GM19025 (cell line): ENCODE measurements around the gene ITPR2.
"Not testable (repeated sequence)": the region's sequence is repeated elsewhere in the genome, so short reads cannot be mapped to it uniquely, and the experiment has no call there.

Experiments used
- ATAC-seq: cut with Tn5 transposase; IDR thresholded peaks from one replicate; pipeline ENCODE4 v1.9.1; 2021; ENCODE audit warnings: mild to moderate bottlenecking, low read depth, moderate library complexity; ENCODE audit not compliant: unreplicated experiment

The ITPR2 gene

DNA sequence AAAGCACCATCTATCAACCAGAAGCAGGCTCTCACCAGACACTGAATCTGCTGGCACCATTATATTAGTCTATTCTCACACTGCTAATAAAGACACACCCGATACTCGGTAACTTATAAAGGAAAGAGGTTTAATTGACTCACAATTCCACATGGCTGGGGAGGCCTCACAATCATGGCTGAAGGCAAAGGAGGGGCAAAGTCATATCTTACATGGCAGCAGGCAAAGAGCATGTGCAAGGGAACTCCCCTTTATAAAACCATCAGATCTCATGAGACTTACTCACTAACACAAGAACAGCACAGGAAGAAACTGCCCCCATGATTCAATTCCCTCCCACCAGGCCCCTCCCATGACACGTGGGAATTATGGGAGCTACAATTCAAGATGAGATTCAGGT is 188.6 kb downstream of the ITPR2 start:
- not testable (repeated sequence) for ATAC-seq

GRCh38 chr12:26643532-26644315 is 189.3 kb downstream of the ITPR2 start:
- ATAC-seq: no peak

- ATAC-seq: no peak
Measured at GRCh38 chr12:26642361-26642760, 190.6 kb downstream of the ITPR2 start.

DNA sequence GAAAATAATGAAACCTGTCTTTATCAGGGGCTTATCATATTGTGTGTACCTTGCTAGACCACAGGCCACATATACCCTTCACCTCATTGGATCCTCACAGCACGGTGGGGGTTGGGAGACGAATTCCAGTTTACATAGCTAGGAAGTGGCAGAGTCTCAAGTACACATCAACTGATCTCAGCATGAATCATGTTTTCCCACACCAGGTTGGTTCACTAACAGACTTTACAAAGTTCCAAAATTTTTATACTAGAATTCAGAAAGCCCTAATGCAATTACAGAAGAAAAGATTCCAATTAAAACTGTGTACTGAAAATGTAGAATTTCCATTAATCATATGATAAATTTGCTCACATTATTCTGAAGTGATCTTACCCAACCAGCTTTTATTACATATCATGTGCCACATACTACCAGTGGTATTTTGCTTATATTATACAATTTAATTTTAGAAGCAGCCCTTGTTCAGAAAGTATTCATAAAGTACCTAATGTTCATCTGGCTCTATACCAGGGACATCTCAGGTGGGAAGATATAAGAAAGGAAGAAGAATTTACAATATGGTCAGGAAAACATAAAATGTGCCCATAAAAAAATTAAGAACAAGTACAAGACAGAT is 196.2 kb downstream of the ITPR2 start:
- ATAC-seq: no peak

GRCh38 chr12:26633591-26634210 is 199.3 kb downstream of the ITPR2 start:
- no peak for ATAC-seq

GRCh38 chr12:26632756-26633155 is 200.2 kb downstream of the ITPR2 start:
- ATAC-seq: no peak

DNA sequence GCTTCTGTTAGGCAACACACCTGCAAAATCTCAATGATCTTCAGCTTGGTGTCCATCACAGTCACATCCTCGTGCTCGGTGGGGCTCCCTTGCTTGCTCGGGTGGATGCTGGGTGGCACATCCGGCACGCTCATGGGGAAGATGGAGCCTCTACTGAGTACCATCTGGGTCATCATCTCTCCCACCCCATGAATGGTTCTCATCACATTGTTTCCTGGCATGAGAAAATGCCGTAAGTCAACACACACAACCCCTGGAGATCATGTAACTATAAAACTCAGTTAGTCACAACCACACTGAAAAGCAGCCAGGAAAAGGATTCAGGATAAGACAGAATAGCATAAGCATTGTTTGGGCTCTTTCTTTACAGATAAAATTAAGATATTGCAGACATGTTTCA is 201.1 kb downstream of the ITPR2 start:
- no peak for ATAC-seq

DNA sequence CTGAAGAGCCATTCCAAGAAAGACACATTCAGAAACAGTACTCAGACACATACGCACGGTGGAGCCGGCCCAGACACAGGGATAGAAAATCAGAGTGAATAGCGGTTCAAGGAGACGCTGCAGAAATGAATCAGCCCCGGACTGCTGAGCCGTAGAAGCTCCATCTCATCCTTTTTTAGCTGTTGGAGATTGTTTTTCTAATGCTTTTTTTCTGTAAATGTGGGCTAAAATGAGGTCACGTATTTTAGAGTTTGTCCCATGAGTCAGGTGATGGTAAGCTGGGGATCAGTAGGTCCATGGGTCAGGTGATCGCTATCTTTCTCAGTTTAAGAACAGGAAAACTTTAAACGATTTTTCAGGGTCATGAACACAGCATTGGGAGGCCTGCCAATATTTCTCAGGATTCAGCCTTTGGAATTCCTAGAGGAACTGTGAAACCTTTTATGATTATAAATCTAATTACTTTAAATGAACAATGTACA is 202.4 kb downstream of the ITPR2 start:
- no peak for ATAC-seq

DNA sequence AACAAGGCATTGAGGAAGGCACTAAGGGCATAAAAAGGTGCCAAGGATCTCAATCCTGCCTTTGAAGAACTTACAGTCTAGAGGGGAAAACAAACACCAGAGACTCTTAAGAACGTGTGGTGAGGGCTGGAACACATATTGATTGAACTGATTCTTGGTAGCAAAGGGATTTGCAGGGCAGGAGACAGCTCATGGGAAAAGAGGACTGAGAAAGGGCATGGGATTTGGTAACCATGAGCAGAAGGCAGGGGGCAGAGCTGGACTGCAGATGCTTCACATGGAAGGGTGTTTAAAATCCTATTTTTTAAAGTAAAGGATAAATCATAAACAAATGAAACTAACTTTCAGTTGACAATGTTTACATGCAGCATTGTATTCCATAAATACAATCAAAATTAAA is 203.1 kb downstream of the ITPR2 start:
- ATAC-seq: no peak

DNA sequence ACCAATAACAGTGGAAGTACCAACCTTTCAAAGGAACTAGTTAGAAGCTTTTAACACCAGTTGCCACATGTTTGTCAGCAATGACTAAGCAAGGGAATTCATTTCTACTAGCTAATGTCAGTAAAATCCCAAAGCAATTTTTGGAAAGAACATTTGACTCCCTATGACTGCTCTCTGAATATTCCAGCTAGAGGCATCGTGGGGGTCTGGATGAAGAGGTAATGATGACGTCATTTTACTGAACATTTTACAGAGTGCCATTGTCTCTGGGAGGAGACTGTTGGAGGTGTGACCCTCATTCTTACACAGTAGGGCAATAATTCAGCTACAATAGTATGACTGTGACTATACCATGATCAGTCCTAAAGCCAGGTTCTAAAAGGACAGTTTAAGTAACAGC is 204.8 kb downstream of the ITPR2 start:
- ATAC-seq: no peak

GRCh38 chr12:26627335-26627734 is 205.7 kb downstream of the ITPR2 start:
- ATAC-seq: no peak

DNA sequence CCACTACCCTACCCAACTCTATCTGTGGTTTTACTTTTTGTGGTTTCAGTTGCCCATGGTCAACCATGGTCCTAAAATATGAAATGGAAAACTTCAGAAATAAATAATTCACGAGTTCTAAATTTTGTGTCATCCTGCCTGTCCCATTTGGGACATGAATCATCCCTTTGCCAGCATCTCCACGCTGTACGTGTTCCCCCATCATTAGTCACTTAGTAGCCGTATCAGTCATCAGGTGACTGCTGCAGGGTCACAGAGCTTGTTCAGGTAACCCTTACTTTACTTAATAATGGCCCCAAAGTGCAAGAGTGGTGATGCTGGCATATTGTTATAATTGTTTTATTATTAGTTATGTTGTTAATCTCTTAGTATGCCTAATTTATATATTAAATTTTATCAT is 209.9 kb downstream of the ITPR2 start:
- ATAC-seq: no peak

- ATAC-seq: no peak
Measured at GRCh38 chr12:26622601-26623000, 210.4 kb downstream of the ITPR2 start.

DNA sequence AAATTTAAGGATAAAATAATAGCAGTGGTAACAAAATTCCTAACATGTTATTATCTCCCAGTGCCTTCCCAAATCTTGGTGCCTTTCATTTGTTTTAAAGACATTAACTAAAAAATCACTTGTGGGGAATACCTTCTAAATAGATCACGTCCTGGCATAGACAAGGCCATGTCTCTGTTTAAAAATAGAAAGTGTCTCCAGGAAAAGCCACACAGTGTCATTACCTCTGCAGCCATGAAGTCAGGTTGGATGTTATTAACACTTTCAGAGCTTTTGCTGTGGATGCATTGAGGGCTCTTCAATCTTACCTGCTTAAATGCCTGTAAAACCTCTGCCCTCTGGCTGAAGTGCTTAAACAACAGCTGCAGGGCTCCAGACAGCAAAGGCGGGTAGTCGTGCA is 211.1 kb downstream of the ITPR2 start:
- ATAC-seq: no peak

DNA sequence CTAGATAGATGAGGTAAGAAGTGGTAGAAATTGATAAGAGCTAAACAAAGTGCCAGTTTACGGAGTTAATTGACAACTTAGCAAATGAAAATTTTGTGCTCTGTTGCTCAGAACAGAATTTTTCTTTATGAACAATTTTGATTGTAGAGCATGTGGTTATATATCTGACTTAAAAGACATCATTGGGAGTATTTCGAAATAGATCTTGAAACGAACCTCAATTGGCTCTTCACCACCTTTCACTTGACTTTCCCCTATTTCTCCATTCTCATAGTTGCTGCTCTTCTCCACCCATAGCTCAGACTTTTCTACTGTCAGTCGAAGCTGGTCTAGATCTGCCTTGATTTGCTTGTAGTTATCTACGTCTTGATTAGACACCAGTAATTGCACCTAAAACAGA is 212.1 kb downstream of the ITPR2 start:
- no peak for ATAC-seq

DNA sequence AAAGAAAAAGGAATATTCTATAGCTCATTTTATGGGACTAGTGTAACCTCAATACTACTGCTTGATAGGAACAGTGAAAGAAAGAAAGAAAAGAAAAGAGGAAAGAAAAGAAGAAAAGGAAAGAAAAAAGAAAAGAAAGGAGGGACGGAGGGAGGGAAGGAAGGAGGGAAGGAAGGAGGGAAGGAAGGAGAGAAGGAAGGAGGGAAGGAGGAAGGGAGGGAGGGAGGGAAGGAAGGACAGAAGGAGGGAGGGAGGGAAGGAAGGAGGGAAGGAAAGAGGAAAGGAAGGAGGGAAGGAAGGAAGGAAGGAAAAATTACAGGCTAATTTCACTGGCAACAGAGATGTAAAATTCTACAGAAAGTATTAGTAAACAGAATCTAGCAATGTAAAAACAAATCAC is 215.5 kb downstream of the ITPR2 start:
- no peak for ATAC-seq

GRCh38 chr12:26614011-26614616 is 218.9 kb downstream of the ITPR2 start:
- no peak for ATAC-seq

DNA sequence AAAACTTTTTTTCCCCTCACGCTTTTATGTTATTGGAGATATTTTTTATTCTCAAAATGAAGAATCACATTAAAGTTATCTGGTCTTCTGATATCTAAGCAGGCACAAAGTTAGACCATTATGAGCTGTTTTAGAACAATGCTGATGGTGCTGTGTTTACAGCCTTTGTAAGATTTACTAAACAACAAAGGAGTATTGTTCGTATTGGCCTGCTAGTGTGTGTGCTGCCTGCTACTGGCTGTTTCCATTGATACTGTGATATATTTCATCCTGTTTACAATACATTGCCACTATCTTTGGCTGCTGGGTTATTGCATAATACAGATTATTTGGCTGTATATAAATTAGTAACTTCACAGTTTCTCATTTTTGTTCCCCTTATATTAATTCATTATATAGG is 220.8 kb downstream of the ITPR2 start:
- ATAC-seq: no peak

GRCh38 chr12:26611598-26611997 is 221.4 kb downstream of the ITPR2 start:
- no peak for ATAC-seq

DNA sequence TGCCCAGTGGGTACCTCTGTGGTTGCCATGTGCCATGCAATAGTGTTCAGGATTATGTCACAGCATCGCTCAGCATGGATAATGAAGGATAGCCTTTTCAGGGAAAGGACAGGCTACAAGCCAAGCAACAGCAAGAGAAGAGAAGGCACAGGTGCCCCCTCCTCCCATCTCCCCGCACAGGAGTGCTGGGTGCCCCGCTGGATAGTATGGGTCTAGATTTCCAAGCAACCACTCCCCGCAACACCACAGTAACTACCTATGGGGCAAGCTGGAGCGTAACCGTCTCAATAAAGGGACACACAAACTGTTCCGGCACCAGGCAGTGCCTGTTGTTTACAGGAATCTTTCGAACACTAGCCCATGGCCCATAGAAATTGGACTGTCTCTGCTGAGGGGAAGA is 222.2 kb downstream of the ITPR2 start:
- no peak for ATAC-seq

DNA sequence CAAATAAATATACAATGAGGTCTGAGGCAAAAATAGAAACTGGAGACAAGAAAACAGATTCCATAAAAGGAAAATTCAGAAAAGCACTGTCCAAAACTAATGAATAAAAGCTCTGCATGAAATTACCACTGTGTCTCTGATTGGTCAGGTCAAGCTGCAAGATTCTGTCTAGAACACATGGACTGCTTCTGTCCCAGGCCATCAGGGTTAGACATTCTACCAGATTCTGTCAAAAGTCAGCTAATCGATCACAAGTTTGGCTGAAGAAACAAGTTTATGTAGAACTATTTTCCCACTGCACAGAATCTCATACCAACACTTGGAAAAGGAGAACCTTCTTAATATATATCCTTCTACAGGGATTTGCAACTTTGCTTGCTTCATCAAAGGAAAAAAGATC is 223.0 kb downstream of the ITPR2 start:
- ATAC-seq: no peak
